ENCODE data around the gene PINLYP.

- TF ChIP-seq CTCF (IDR thresholded peaks at IDR 0.05) (no peak), POLR2AphosphoS5 (IDR thresholded peaks at IDR 0.05) (no peak), POLR2A (IDR thresholded peaks at IDR 0.05; ENCODE audit: low read depth) (no peak), EP300 (IDR thresholded peaks at IDR 0.05) (no peak)
These were observed 13.7 kb downstream of the PINLYP start for GRCh38 chr19:43589277-43589676.

Data from esophagus muscularis mucosa (tissue), 4 donors.